Kidney epithelial cell (primary cell): ENCODE measurements around the gene STAT5A. TPM values are rescaled to one million over a fixed set of nuclear protein-coding genes. Genes with fewer than 3 reads are reported as not detected.

Source experiments
- DNase-seq: peaks from one replicate; pipeline ENCODE4 v3.0.0-alpha.2; 2010; ENCODE audit warnings: low read depth
- H3K27me3 ChIP-seq: 2 replicates; pipeline ENCODE4 v1.6.0; 2011; ENCODE audit warnings: low read length; ENCODE audit not compliant: control insufficient read depth, insufficient read depth
- H3K36me3 ChIP-seq: 2 replicates; pipeline ENCODE4 v1.5.1; 2011; ENCODE audit warnings: low read length; ENCODE audit not compliant: control insufficient read depth, insufficient read depth
- H3K4me3 ChIP-seq: 2 replicates; pipeline ENCODE4 v1.5.1; 2011; ENCODE audit warnings: low read depth, mild to moderate bottlenecking, control low read depth, low read length
- CTCF ChIP-seq: IDR thresholded peaks from 2 replicates; pipeline ENCODE4 v1.5.1; 2011; ENCODE audit warnings: mild to moderate bottlenecking, moderate library complexity, low read length, control low read depth, inconsistent platforms; ENCODE audit not compliant: insufficient read depth, poor library complexity, severe bottlenecking
- total RNA-seq: library from RNA; depleted of rRNA; stranded (reverse); fragments of >200 nt; gene quantifications from 2 replicates; pipeline ENCODE4 v1.2.3, GENCODE V29; 2015

The STAT5A gene
- total RNA-seq, 1 donor from 2014 or later, result 11.4 TPM

- Histone ChIP-seq H3K27me3 (no peaks in the 10 kb centered on the region), H3K36me3 (no peaks in the 10 kb centered on the region), H3K4me3 (no peak overlapping the region)
- DNase-seq, result no peak
- no peak for TF ChIP-seq CTCF
Measured at GRCh38 chr17:42342242-42343008, 54.1 kb downstream of the STAT5A start.

- no peak overlapping the region for H3K4me3 ChIP-seq
- H3K36me3 ChIP-seq, result no peaks in the 10 kb centered on the region
- no peaks in the 10 kb centered on the region for H3K27me3 ChIP-seq
- no peak for DNase-seq
- TF ChIP-seq CTCF, result no peak
Measured at GRCh38 chr17:42345396-42346073, 57.2 kb downstream of the STAT5A start.

- Histone ChIP-seq H3K4me3 (no peak overlapping the region), H3K36me3 (no peaks in the 10 kb centered on the region), H3K27me3 (no peaks in the 10 kb centered on the region)
- TF ChIP-seq CTCF, result no peak
- no peak for DNase-seq
Measured at GRCh38 chr17:42346481-42346880, 58.2 kb downstream of the STAT5A start.

- DNase-seq, result no peak
- TF ChIP-seq CTCF, result no peak
- no peaks in the 10 kb centered on the region for H3K27me3 ChIP-seq
- no peaks in the 10 kb centered on the region for H3K36me3 ChIP-seq
- H3K4me3 ChIP-seq, result no peak overlapping the region
Measured at GRCh38 chr17:42347198-42347597, 58.9 kb downstream of the STAT5A start.

- DNase-seq, result no peak
- H3K27me3 ChIP-seq, result no peaks in the 10 kb centered on the region
Measured at GRCh38 chr17:42347606-42348005, 59.3 kb downstream of the STAT5A start.

More at GRCh38 chr17:42347606-42348005, 59.3 kb downstream of the STAT5A start:
- no peak for TF ChIP-seq CTCF
- no peak overlapping the region for H3K4me3 ChIP-seq
- H3K36me3 ChIP-seq, result no peaks in the 10 kb centered on the region
